H54 (cell line): ENCODE measurements around the gene SH3RF3.
"Not testable (repeated sequence)": the region's sequence is repeated elsewhere in the genome, so short reads cannot be mapped to it uniquely, and the experiment has no call there.

ENCODE experiments used
- DNase-seq: peaks from one replicate; pipeline ENCODE4 v3.0.0; 2011; ENCODE audit warnings: low spot score, mixed read lengths; ENCODE audit not compliant: insufficient read length
- FAIRE-seq: peaks from 3 replicates; lab custom pipeline; 2011; peaks lifted over from hg19 to GRCh38; lab: Jason Lieb, UNC
- POLR2A ChIP-seq: IDR thresholded peaks from 2 replicates; pipeline ENCODE4 v1.6.1; 2011; ENCODE audit warnings: low read depth, mild to moderate bottlenecking, low read length

The SH3RF3 gene

DNA sequence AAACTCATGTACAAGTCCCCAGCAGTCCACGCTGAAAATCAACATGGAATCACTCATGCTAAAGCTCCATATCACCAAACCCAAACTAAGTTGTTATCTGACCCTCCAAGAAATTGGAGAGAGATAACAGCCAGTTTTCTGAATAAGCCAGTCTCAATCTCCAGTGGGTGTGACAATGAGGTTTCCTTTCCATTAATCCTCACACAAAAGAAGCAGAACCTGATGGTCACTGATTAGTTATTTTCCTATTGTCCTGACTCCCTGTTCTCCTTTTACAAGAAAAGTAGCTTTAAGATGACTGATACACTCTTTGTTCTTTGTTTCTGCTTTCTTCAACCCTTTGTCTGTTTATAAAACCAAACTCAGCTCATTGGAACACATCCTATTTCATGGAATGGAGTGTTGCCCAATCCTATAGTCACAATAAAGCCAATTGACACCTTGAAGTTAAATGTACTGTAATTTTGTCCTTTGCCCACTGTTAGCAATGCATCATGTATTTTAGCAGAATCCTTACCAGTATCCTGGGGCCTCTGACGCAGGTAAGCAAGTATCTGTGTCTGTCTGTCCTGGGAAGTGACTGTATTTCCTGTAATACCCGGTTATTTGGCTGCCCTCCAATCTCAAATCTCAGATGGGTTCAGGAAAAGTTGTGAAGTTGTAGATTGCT is 30.6 kb upstream of the SH3RF3 start:
- FAIRE-seq (no peak), DNase-seq (no peak)
- no peak for TF ChIP-seq POLR2A

DNA sequence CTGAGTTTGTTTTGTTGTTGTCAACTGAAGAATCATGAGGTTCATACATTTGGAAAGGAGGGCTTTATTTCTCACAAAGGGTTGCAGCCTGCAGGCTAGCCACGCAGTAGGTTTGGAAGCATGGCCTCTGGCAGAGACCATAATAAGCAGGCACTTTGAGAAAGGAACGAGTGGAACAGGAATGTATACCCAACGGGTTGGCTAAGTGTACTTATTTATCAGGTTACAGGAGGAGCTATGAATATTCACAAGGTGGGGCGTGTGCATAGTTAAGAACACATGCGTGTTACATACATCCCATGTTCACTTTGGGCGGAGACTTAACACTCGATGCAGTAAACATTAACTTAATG is 30.1 kb upstream of the SH3RF3 start:
- no peak for FAIRE-seq
- no peak for TF ChIP-seq POLR2A
- DNase-seq, result no peak

DNA sequence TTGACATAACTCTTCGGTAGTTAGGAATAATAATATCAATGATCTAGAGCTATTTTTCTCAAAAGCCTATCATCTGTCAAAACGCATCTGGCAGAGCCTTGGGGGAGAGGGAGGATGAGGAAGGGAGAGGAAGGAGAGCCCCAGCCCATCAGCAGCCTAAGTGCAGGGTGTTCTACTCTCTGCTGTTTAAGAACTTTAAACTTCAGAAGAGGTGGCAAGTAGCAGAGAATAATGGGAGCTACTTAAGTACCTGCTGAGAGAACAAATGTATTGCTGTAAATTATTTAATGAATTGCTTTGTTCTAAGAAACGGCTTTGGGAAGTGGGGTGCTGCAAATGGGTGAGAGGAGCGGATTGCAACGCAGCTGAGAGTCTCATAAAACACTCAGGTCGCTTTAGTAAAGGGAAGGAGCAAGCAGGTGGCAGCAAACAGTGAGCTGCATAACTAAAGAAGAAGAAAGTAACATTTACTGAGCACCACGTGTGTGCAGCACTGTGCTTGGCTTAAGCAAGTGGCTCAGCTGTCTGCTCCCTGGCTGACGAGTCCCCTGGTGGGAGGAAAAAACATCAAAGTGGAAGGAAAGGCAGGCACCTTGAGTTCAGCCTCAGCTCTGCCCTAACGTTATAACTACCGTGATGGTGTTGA is 26.3 kb upstream of the SH3RF3 start:
- no peak for FAIRE-seq
- DNase-seq, result no peak
- TF ChIP-seq POLR2A, result no peak

DNA sequence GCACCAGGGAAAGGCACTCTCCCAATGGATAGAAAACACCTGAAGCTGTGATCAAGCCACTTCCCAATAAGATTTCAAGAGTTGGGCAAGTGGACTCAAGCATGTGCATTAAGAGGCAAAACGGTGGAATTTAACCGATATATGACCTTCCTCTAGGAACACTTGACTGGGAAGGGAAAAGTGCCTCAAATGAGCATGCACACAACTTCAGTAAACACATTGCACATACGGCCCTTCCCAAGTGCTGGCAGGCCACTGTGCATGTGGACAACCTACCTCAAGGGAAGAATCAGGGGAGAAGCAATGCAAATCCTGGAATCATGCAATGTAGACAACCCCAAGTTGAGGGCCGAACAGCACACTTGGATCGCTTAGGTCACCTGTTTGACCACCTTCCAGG is 23.9 kb upstream of the SH3RF3 start:
- no peak for FAIRE-seq

DNA sequence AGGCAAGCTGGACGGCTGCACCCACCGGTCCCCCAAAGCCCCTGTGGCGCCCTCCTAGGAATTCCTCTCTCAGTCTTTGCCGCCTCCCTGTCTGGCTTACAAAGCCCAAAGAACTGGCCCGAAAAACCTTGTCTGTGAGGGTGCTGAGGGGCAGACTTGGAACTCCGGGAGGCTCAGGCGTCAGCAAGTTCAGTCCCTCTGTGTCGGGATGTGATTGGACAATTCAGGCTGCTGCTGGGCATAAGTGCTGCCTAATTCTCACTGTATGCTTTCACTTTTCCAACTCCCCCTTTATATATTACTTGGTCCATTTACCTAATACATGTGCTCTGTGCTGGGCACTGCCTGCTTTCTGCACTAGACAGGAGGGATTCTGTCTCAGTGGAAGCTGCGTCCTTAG is 20.3 kb upstream of the SH3RF3 start:
- DNase-seq (no peak), FAIRE-seq (no peak)
- TF ChIP-seq POLR2A, result no peak

More for the DNA sequence above, 23.9 kb upstream of the SH3RF3 start:
- DNase-seq, result no peak
- TF ChIP-seq POLR2A, result no peak

DNA sequence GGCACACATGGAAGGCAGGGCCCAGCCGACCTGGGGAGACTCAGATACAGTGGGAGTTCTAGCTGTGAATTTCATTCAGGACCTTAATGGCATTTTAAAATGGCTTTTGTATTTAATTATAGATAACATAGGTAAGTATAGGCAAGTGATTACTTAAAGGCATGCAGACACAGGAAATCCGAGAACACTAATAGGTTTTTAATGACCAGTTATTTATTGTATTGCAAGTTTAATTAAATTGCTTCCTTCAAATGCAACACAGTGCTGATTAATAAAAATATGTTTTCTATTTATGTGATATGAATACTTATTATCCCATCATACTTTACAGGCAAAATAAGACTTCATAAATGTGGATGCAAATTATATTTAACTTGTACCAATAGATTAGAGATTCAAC is 19.7 kb upstream of the SH3RF3 start:
- DNase-seq (no peak), FAIRE-seq (no peak)
- TF ChIP-seq POLR2A, result no peak

DNA sequence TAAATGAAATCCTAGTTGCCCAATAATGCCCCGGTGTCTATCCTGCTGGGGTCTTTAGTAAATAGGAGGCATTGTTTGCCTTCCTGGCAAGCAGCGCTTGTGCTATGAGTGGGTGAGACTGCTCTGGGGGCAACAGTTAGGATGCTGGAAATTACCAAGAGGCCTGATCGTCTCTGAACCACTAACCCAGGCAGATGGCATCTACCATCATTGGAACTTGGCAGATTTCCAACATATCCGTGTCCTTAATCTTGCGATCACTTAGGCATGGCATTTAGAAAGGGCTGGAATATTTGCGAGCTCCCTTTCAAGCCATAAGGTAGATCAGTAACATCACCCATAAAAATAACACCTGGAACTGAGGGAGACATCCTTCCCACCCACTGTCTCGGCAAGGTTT is 18.8 kb upstream of the SH3RF3 start:
- FAIRE-seq (no peak), DNase-seq (no peak)
- TF ChIP-seq POLR2A, result no peak

DNA sequence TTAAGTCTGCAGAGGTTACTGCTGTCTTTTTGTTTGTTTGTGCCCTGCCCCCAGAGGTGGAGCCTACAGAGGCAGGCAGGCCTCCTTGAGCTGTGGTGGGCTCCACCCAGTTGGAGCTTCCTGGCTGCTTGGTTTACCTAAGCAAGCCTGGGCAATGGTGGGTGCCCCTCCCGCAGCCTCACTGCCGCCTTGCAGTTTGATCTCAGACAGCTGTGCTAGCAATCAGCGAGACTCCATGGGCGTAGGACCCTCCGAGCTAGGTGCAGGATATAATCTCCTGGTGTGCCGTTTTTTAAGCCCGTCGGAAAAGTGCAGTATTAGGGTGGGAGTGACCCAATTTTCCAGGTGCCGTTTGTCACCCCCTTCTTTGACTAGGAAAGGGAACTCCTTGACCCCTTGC is 11.8 kb upstream of the SH3RF3 start:
- not testable (repeated sequence) for FAIRE-seq, DNase-seq

DNA sequence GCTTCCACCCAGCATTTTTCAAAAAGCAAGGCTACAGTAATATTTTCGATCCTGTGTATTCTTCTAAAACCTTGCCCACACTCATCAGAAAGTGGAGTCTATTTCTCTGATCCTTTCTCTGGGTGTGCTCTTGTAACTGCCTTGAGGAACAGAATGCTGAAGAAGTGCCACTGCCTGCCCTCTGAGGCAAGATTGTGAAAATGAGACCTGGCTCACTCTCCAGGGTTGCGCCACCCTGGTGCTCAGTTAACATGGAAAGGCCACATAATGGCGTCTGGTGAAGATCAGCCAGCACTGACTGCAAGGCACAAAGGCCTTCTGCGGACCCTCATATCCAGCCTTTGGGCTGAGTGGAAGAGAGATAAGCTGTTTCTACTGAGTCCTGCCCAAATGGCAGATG is 11.2 kb upstream of the SH3RF3 start:
- DNase-seq (no peak), FAIRE-seq (no peak)
- no peak for TF ChIP-seq POLR2A

DNA sequence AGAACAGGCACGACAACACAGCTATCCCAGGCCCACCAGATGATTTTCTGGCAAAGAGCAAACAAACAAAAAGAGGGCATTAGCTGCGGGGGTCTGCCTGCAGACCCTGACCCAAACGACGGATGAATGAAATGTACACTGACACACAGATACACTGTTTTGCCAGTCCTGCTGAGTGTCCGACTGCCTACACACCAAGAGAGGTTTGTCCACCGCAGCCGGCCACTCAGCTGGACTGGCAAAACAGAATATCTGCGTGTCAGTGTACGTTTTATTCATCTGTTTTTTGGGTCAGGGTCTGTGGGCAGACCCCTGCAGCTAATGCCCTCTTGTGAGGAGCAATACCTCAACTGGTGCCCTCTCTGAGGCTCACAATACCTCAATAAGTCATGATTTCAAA is 10.7 kb upstream of the SH3RF3 start:
- DNase-seq, result no peak
- TF ChIP-seq POLR2A, result no peak
- no peak for FAIRE-seq

DNA sequence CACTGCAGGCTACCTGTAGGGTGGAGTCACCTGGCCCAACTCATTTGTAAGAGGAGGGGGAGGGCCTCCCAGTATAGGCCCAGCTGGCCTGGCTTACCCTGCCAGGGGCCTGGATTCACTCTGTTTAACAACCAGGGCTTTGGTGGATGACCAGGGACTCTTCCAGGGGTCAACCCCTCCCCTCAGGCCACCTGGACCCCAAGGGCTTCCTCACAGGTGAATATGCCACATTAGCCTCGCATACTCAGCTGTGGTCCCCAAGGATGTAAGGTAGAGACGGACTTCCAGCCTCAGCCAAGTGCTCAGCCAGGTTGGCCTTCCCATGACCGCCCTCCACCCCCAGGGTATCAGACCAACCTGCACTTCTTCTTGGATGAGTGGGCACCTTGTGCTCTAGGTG is 8.8 kb upstream of the SH3RF3 start:
- no peak for FAIRE-seq
- DNase-seq, result no peak
- no peak for TF ChIP-seq POLR2A

DNA sequence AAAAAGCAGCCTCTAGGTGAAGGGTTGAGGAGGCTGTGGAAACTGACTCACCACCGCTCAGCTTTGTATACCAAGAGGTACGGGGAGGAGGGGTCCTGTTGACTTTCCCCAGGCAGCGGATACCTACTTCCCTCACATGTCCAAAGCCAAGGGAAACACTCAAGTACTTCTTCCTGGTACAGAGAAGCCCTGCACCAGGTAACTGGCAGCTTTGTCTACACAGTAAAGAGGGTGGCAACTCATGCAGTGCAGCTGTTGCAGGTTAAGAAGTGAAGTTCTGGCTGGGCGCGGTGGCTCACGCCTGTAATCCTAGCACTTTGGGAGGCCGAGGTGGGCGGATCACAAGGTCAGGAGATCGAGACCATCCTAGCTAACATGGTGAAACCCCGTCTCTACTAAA is 8.3 kb upstream of the SH3RF3 start:
- FAIRE-seq, result not testable (repeated sequence)

DNA sequence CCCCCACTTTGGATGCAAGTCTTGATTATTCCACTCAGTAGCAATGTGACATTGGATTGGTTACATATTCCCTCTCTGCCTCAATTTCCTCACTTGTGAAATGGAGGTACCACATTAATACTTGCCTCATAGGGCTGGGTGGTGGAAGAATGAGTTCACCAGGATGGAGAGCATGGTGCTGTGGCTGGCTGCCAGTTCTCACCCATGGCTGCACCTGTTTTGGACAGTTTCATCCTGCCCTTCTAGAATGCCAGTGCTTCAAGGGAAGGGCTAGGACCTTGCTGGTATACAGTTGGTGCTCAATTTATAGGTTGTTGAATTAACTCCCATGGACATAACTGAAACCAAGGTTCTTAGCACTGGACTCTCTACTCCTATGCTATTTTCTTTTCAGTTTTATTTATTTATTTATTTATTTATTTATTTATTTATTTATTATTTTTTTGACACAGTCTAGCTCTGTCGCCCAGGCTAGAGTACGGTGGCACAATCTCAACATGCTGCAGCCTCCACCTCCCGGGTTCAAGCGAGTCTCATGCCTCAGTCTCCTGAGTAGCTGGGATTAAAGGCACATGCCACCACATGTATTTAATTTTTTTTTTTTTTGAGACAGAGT is 5.3 kb upstream of the SH3RF3 start:
- FAIRE-seq (no peak), DNase-seq (no peak)
- no peak for TF ChIP-seq POLR2A

More for the DNA sequence above, 8.3 kb upstream of the SH3RF3 start:
- not testable (repeated sequence) for DNase-seq

DNA sequence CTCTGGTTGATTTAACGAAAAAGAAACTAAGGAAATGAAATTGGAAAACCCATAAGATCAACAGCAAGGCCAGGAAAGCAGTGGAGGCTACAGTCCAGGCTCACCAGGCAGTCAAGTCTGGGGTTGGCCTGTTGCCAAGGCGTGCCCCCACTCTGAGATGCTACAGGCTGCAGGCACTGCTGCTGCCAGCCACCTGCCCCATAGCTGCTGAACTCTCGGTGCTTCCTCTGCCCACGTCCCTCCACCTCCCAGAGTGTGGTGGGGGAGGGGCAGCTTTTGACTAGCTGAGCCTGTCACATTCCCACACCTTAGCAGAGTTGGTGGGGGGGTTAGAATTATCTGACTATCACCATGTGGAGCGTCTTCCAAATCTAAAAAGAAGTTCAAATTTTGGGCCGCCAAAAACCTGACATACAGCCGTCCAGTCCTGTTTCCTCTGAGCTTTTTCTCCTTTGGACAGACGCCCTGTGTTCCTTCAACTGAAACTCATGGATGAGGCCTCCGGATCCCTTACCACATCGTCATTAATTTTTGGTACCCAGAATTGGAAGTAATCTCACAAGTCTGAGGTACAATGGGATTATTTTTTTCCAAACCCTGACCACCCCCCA is 3.9 kb upstream of the SH3RF3 start:
- no peak for FAIRE-seq
- no peak for DNase-seq
- TF ChIP-seq POLR2A, result no peak
